Measurements from ENCODE around the gene FLAD1. TPM values are rescaled to one million over a fixed set of nuclear protein-coding genes. Genes with fewer than 3 reads are reported as not detected.
A peak's percentile ranks its signal among the peaks of the same experiment; 100 is the strongest.

The FLAD1 gene
- total RNA-seq, 1 donor from 2014 or later, result 34.7 TPM

DNA sequence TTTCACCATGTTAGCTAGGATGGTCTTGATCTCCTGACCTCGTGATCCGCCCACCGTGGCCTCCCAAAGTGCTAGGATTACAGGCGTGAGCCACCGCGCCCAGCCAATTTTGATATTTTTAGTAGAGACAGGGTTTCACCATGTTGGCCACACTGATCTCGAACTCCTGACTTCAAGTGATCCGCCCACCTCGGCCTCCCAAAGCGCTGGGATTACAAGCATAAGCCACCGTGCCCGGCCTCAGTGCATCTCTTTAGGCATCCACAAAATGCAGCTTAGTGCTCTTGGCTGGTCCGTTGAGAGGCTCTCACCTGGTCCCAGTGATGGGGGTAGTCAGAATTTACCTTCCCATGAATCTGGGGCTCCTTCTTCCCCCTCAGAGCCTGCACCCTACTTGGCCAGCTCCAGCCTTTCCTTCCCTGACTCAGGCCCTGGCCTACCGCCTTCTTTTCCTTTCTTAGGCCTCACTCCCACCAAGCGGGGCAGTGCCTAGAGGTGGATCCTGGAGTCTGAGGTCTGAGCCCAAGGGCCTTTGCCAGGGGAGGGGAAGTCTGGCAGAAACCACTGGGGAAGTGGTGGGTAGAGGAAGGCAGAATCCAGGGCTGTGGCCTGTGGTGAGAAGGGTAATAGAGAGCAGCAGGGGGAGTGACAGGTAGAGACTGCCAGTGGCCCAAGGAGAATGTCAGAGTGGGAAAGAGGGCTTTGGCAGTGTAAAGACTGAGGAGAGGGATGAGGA, 14.0 kb downstream of the FLAD1 start:
- no peak for ATAC-seq (ENCODE audit: poor library complexity)
- intact Hi-C loops (cut with DNase I), result no loop called here

GRCh38 chr1:154998201-154998780, 15.1 kb downstream of the FLAD1 start:
- intact Hi-C loops (cut with DNase I), result no loop called here
- ATAC-seq (ENCODE audit: poor library complexity), result no peak
- DNase-seq, result no peak

More for the DNA sequence above, 14.0 kb downstream of the FLAD1 start:
- DNase-seq, result no peak

- intact Hi-C loops (cut with DNase I), result no loop called here
- peak; percentile 85 for DNase-seq
- no peak for ATAC-seq (ENCODE audit: poor library complexity)
Measured at GRCh38 chr1:154998818-154999570, 15.8 kb downstream of the FLAD1 start.

- ATAC-seq (ENCODE audit: poor library complexity), result no peak
- DNase-seq, result no peak
- intact Hi-C loops (cut with DNase I), result no loop called here
Measured at GRCh38 chr1:154999571-155000410, 16.6 kb downstream of the FLAD1 start.

DNA sequence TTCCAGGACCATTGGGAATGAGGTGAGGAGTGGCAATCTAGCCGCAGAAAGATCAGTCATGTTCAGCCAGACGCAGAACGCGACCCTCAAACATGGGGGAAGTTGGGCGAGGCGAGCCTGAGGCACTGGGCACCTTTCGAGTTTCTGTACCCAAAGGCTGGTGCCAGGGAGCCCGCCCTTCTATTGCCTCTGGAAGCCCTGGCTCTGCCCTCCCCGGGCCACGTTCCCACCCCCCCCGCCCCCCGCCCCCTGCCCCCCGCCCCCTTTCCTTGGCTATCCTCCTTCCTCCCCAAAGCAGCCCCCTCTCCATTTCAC, 17.2 kb downstream of the FLAD1 start:
- DNase-seq, result peak; percentile 67
- intact Hi-C loops (cut with DNase I), result no loop called here
- no peak for ATAC-seq (ENCODE audit: poor library complexity)

DNA sequence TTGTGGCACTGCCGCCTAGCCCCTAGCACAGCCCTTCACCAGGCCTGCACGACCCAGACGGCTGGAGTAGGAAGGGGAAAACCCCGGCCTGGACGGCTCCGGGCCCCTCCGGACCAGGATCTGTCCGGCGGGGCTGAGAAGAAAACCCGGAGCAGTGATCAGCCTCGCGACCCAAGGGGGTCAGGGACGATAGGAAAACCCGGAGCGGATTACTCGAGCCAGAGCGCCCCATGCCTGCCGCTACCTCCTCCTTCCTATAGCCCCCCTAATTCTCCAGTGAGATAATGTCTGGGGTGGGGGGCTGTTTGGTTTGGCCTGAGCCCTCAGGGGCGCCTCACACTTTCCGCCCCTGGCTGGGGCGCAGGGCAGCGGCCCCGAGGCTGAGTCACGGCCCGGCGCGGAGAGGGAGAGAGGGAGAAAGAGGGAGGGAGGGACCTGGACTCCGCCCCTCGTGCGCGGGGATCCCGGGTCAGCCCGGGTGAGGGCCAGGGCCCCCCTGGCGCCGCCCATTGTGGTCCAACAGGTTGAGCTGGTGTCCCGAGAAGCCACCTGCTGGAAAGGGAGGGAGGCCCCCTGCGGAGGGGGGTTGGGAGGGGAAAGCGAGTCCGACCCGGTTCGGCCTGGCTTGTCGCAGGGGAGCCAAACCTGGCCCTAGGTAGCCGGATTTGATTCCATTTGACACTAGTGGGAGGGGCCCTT, 17.7 kb downstream of the FLAD1 start:
- peak; percentile 64 for ATAC-seq (ENCODE audit: poor library complexity)
- peak; percentile 91 for DNase-seq
- intact Hi-C loops (cut with DNase I), result no loop called here

- intact Hi-C loops (cut with DNase I), result no loop called here
- ATAC-seq (ENCODE audit: poor library complexity), result no peak
- DNase-seq, result no peak
Measured at GRCh38 chr1:155001425-155001674, 18.2 kb downstream of the FLAD1 start.

DNA sequence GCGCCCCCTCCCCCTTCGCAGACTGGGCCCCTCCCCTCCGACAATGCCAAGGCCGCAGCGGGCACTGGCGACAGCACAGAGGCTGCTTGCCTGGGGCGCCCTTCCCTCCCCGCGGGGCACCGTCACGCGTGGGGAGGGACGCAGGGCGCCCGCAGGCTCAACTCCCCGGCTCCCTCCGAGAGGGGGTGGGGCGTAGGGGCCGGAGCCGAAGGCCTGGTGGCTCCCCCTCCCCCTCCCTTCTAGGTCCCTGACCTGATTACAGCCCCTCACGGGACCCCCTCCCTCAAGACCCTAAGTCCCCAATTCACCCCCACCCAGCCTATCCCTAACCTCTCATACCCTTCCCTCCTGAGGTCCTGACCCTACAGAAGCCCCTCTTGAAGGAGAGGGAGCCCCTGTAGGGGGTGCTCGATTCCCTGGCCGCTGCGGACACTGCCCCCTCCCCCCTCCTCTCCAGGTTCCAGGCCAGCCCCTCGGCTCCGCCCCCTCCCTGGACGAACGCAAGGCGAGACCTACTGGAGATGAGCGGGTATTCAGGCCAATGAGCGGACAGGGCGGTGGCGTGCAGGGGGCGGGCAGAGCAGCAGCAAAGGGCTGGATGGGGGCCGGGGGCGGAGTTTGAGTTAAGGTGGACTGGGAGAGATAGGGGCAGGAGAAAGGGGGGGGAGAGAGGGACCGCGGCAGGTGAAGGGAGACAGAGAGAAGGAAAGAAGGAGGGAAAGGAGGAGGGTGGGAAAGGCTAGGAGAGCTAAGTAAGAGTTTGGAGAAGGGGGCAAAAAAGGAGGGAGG, 18.7 kb downstream of the FLAD1 start:
- intact Hi-C loops (cut with DNase I), result no loop called here

GRCh38 chr1:155002464-155003226, 19.5 kb downstream of the FLAD1 start, which contains the start of gene ZBTB7B:
TSS of gene ZBTB7B (plus strand) at chr1:155002802. CDS start at chr1:155014661, 11,859 bp downstream.
- peak; percentile 69 for DNase-seq

More for the DNA sequence above, 18.7 kb downstream of the FLAD1 start:
- ATAC-seq (ENCODE audit: poor library complexity) (peak; percentile 76), DNase-seq (peak; percentile 100)

DNA sequence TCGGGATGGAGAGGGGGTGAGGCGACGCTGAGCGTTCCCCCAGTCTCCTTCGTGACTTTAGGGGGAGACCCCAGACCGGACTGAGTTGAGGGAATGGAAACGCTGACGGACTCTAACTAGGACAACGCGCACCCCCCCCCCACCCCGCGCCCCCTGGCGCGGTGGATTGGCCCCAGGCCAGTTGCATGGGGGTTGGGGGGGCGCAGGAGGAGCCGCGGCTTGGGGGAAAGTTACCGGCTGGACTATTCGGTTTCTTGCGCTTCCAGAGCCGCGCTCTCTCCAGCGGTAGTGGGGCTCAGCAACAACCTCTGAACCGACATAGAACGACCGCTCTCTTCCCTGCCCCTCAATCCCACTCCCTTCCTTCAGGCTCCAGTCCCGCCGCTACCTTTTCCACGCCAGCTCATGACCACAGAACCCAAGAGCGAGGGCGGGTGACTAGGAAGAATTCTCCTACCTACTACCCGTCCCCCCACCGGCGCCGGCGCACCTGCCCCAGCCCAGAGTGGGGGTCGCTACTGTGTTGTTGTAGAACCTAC, 20.2 kb downstream of the FLAD1 start:
- intact Hi-C loops (cut with DNase I), result no loop called here
- DNase-seq (no peak), ATAC-seq (ENCODE audit: poor library complexity) (no peak)

More at GRCh38 chr1:155002464-155003226, 19.5 kb downstream of the FLAD1 start, which contains the start of gene ZBTB7B:
- intact Hi-C loops (cut with DNase I), result no loop called here
- peak; percentile 1 for ATAC-seq (ENCODE audit: poor library complexity)

GRCh38 chr1:155003766-155004351, 20.7 kb downstream of the FLAD1 start:
- ATAC-seq (ENCODE audit: poor library complexity) (peak; percentile 14), DNase-seq (peak; percentile 83)
- intact Hi-C loops (cut with DNase I), result no loop called here

GRCh38 chr1:155004352-155005075, 21.4 kb downstream of the FLAD1 start:
- intact Hi-C loops (cut with DNase I), result no loop called here
- ATAC-seq (ENCODE audit: poor library complexity), result no peak
- peak; percentile 40 for DNase-seq

DNA sequence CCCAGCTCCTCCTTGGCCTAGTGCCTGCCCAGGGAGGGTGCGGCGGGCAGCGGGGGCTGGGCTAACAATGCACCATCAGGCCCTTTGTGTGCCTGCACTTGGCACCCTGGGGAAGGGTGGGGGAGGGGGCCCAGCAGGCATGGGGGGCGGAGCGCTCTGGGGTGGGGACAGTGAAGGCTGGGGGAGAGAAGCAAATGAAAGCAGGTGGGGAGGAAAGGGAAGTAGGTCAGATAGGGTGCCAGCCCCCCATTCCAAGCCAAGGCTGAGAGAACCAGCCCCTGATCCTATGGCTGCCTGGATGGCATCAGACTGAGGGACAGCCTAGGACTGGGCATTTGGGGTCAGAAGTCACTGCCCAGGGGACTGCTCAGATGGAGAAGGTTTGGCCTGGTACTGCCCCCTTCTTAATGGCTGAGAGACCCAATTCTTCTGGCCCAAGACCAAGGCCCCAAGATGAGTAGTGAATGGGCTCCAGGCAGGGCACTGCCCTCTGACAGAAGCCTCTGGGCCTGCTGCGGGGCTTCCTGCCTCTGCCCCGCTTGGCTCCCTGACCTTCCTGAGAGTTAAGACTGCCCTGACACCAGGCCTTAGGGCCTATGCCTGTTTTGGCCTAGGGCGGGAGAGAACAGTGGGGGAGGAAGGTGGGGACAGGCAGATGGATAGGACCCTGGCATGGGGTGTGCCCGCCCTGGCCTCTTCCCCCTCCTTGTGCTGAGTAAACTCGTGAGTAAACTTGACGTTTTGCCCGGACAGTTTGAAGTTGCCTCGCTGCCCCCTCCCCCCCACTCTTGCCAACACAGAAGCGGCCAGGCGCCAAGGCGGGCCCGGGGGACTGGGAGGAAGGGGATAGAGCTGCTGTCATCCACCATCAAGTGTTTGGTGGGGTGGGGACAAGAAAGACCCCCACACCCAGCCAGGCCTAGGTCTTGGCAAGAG, 22.2 kb downstream of the FLAD1 start:
- intact Hi-C loops (cut with DNase I), result no loop called here
- DNase-seq, result peak; percentile 87

GRCh38 chr1:155006601-155007101, 23.5 kb downstream of the FLAD1 start:
- intact Hi-C loops (cut with DNase I), result no loop called here
- ATAC-seq (ENCODE audit: poor library complexity) (no peak), DNase-seq (peak; percentile 48)

More for the DNA sequence above, 22.2 kb downstream of the FLAD1 start:
- peak; percentile 25 for ATAC-seq (ENCODE audit: poor library complexity)
